Activated T-cell treated with anti-CD3 and anti-CD28 coated beads, Interleukin-2, amount 50 U/mL, for 1 hour (primary cell): Measurements from ENCODE around the gene KCTD21.
"Not testable (repeated sequence)": the region's sequence is repeated elsewhere in the genome, so short reads cannot be mapped to it uniquely, and the experiment has no call there.

Source experiments
- DNase-seq: peaks from one replicate; pipeline ENCODE4 v3.0.0-alpha.2; 2020

Gene KCTD21

DNA sequence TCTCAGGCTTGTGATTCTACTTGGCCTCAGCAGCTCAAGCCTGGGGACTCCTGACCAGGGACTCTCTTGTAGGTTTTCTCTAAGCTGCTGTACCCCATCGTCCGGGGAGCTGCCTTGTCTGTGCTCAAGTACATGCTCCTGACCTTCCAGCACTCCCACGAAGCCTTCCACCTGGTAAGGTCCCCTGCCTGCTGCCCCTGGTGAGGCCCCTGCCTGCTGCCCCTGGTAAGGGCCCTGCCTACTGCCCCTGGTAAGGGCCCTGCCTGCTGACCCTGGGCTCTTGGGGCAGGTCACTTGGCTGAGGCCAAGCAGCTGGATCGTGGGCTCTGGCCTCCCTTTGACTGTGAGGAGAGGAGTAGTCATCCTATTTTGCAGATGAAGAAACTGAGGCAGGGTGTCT, 11.6 kb upstream of the KCTD21 start:
- DNase-seq: no peak

- no peak for DNase-seq
These were observed 11.2 kb upstream of the KCTD21 start for GRCh38 chr11:78199653-78200015.

- no peak for DNase-seq
These were observed 10.7 kb upstream of the KCTD21 start for GRCh38 chr11:78199015-78199652.

- DNase-seq: no peak
These were observed 9.4 kb upstream of the KCTD21 start for GRCh38 chr11:78197816-78198215.

DNA sequence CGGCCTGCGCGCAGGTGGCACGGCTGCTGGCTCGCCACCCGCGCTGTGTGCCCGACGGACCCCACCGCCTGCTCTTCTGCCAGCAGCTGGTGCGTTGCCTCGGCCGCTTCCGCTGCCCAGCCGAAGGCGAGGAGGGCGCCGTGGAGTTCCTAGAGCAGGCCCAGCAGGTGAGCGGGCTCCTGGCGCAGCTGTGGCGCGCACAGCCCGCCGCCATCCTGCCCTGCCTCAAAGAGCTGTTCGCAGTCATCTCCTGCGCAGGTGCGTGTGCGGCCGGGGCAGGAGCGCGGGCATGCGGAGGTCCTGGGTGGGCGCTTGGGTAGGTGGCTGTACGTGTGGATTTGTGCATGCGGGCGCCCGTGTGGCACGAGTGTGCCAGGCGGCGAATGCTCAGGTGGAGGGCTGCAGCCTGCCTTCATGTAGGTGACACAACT, 8.2 kb upstream of the KCTD21 start:
- no peak for DNase-seq

DNA sequence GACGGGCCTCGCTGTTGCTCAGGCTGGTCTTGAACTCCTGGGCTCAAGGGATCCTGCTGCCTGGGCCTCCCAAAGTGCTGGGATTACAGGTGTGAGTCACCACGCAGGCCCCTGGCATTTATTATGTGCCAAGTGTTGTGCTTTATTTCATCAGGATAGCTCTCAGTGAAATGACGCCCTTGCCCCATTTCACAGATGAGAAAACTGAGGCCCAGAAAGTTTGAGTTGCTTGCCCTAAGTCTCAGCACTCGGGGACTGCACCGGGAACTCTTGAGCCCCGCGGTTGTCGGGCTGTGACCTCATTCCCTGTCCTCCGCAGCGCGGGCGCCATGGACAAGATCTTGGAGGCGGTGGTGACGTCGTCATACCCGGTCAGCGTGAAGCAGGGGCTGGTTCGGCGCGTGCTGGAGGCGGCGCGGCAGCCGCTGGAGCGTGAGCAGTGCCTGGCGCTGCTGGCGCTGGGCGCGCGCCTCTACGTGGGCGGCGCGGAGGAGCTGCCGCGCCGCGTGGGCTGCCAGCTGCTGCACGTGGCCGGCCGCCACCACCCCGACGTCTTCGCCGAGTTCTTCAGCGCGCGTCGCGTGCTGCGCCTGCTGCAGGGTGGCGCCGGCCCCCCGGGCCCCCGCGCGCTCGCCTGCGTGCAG, 7.6 kb upstream of the KCTD21 start:
- no peak for DNase-seq

DNA sequence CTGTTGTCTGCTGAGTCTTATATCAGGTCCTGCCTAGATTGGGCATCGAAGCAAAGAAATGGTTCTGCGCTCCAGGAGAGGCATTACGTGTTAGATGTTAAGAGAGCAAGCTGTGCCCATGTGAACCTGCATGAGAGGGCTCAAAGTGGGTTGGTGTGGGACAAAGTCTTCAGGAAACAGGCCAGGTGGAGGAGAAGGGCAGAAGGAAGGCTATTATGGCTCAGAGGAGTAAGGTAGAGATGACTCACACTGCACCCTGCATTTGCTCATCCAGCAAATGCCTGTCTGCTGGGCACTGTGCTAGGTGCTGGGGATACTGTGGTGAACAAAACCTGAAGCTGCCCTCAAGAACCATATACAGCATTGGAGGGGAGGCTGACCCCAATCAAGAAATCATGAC, 6.1 kb upstream of the KCTD21 start:
- no peak for DNase-seq

DNA sequence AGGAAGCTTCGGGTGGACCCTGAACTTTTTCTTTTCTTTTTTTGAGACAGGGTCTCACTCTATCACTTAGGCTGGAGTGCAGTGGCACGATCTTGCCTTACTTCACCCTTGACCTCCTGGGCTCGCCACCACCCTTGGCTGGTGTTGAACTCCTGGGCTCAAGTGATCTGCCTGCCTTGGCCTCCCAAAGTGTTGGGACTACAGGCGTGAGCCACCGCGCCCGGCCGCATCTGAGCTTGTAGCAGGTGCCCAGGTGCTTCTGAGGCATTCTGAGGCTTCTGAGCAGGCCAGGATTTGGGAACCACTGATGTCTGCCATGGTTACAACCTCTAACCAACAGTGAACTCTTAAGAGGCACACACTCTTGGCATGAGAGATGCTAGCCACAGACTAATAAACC, 5.4 kb upstream of the KCTD21 start:
- no peak for DNase-seq

DNA sequence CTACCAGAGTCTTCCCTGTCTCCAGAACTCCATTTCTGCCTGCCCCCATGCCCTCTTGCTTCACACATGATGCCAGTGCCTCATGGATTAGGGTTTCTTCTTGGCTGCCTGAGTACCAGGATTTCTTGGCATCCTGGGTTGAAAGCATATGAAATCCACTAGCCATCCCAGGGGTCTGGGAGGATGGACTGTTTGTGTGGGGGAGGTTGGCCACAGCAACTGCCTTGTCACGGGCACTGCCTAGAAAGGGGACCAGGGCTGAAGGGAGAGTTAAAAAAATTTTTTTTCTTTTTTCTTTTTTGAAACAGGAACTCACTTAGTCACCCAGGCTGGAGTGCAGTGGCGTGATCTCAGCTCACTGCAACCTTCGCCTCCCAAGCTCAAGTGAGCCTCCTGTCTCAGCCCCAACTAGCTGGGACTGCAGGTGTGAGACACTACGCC, 4.5 kb upstream of the KCTD21 start:
- no peak for DNase-seq

DNA sequence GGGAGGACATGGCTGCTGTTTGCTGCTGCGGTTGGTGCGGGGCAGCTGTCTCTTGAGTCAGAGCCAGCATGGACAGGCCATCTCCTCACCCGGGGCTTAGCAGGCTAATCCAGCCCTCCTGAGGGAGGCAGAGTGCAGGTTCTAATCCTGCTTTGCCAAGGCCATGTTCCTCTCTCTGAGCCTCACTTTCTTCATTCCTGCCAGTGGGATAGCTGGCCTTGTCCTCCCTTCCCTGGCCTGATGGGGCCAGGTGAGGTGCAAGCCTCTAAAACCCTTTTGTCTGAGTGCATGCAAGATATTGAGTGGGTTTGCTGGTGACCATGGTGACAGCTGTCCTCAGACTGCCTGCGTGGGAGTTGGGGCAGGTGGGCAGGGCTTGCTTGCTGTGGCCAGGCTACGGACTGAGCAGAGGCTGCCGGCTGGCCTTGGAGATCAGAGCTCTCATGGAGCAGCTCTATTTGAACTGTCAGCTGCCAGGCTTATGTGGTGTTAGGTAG, 3.8 kb upstream of the KCTD21 start:
- DNase-seq: no peak

- no peak for DNase-seq
These were observed 2.6 kb upstream of the KCTD21 start for GRCh38 chr11:78190871-78191538.

DNA sequence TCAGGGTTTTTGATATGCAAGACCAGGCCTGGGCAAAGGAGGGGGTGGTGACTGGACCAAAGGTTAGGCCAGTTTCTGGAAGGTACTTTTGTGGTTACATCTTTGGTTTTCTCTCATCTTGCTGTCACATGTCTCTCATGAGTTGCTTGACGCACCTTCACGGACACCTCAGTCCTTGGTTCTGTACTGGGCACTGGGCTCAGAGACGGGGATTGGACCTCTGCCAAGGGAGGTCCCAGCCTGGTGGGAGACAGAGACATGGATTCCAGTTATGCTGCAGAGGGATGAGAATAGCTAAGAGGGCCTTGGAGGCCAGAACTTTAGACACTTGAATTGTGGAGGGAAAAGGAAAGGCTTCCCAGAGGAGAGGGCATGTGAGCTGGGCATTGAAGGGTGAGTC, 1.9 kb upstream of the KCTD21 start:
- DNase-seq: no peak

DNA sequence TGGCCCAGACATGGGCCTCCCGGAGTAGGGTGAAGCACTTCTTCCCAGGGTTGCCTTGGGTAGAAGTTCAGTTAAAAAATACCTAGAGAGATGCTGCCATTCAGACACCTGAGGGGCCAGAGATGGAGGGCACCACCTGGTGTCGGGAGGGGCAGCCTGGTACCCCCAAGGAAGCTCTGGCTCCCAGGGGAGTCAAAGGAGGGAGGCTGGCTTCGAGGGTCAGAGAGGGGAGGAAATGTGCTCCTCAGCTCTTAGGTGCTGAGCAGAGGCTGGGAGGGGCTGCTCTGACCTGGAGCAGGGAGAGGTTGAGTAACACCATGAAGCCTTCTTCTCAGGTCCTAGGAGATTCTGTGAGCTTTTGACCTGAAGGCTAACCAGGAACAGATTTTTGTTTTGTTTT, 1.4 kb upstream of the KCTD21 start:
- DNase-seq: no peak

GRCh38 chr11:78189174-78189724, 823 bp upstream of the KCTD21 start:
- DNase-seq: no peak

DNA sequence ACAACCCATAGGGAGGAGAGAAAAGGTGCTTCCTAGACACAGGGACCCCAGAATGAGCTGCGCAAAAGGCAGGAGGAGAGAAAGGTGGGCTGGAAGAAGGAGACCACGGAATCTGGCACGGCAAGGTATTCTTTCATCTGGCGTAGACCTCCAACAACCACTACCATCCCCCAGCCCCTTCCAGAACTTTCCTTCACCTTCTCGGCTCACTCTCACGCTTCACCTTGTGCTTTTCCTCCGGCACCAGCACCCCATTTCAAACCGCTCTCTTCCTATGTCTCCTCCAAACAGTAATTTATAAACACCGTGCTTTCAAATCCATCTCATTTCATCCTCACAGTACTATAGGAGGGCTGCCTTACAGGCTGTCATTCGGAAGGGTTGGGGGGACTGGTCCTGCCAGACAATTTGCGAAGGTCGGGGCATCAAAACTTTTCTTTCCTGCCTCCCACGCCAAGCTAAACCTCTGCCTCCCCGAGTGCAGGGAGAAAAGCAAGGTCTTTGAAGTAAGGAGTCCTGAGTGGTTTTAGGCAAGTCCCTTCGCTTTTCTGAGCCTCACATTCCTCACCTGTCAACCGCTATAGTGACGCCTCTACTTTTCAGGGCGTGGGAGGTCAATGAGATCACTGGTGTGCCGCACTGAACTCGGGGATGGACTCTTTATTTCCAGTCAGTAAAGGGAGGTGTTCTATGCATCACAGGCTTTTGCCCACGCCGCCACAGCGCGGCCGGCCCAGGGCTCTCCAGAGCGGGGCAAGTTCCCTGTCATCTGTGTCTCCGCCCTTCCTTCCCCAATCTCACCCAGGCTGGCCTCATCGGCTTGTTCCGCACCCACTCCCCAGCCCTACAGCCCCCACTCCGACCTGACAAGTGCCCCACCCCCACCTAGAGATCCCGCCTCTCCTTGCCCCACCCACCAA, 800 bp downstream of the KCTD21 start:
- peak; percentile 79 for DNase-seq

GRCh38 chr11:78181185-78181584, 7.2 kb downstream of the KCTD21 start:
- no peak for DNase-seq

GRCh38 chr11:78180751-78181150, 7.7 kb downstream of the KCTD21 start:
- DNase-seq: no peak

DNA sequence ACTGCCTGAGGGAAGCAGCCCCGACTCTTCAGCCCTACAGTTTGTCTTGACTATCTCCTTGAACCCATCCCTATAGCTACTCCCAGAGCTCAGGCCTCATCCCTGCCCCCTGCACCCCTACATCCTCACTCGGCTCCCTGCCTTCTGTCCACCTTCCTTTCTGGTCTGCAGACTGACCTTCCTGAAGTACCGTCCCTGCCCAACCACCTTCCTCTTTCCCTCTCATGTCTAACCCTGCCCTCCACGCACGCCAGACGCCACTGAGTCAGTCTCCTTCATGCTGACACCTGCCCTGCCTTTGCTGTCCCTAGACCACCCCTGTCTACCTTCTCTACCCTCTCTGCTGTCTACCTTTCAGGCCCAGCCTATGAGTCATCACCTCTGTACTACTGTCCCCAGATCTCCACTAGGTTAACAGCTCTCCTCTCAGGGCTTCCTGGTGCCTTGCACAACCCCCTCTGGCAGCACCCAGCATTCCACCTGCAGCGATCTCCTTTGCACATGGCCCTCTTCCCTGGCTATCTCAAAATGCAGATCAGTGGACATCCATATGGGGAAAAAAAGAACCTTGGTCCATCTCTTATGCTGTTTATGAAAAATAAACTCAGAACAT, 8.9 kb downstream of the KCTD21 start:
- DNase-seq: no peak

- DNase-seq: no peak
These were observed 11.2 kb downstream of the KCTD21 start for GRCh38 chr11:78177216-78177615.

DNA sequence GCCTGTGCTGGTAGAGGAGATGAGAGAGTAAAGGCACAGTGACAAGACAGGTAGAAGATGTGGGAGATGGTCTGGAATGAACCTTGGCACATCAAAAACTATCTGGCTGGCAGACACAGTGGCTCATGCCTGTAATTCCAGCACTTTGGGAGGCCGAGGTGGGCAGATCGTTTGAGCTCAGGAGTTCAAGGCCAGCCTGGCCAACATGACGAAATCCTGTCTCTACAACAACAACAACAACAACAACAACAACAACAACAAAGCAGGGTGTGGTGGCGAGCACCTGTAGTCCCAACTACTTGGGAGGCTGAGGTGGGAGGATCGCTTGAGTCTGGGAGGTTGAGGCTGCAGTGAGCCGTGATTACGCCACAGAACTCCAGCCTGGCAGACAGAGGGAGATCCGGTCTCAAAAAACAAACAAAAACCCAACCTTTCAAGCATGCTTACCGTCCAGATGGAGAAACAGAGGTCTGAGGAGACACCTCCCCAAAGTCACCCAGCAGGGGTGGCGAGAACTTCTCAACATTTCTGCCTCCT, 11.8 kb downstream of the KCTD21 start:
- DNase-seq: no peak

GRCh38 chr11:78175862-78176261, 12.6 kb downstream of the KCTD21 start:
- not testable (repeated sequence) for DNase-seq

DNA sequence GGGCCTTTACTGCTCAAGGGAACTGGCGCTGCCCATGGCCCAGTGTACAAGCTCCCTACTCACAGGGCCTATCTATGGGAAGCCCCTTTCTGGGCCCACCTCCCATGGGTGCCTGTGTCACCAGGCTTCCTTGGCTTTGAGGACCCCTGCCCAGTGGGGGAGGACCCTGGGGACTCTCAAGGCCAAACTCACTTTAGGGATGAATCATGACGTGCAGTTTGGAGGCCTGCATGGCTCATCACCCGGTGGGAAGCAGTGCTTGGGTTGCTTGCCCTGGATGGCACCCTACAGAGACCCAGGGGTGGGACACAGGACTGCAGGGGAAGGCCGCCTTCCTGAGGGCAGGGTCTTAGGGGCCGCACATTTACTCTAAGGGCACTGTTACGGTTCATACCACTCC, 16.5 kb downstream of the KCTD21 start:
- no peak for DNase-seq
